Stomach (tissue), 9 donors: ENCODE results near the gene SEZ6L. TPM values are rescaled to one million over a fixed set of nuclear protein-coding genes. Genes with fewer than 3 reads are reported as not detected.

Source experiments
- DNase-seq, 2 donors: peaks; one replicate each; pipeline versions ENCODE4 v3.0.0 to v3.0.0-alpha.2; 2013 to 2019
- H3K27ac ChIP-seq, 5 donors: fragments of 200-600 bp in 4 of 5; sonication (generic) in 4 of 5; one replicate each; pipeline ENCODE4 v1.5.1; 2013 to 2019; ENCODE audit warnings: mild to moderate bottlenecking in 1 of 5, moderate library complexity in 1 of 5
- H3K27me3 ChIP-seq, 3 donors: fragments of 200-600 bp; sonication (generic); one replicate each; pipeline ENCODE4 v1.5.1; 2017 to 2019; ENCODE audit warnings: mixed run types in 1 of 3
- H3K36me3 ChIP-seq, 4 donors: fragments of 200-600 bp; sonication (generic); 1 replicate in 3 of 4; 2 replicates in 1 of 4; pipeline ENCODE4 v1.5.1; 2016 to 2019
- H3K4me1 ChIP-seq, 4 donors: fragments of 200-600 bp; sonication (generic); one replicate each; pipeline ENCODE4 v1.5.1; 2016 to 2019
- H3K4me3 ChIP-seq, 4 donors: fragments of 200-600 bp; sonication (generic) in 3 of 4; one replicate each; pipeline ENCODE4 v1.5.1; 2016 to 2019; ENCODE audit warnings: mild to moderate bottlenecking in 1 of 4
- H3K9me3 ChIP-seq, 4 donors: fragments of 200-600 bp; sonication (generic); one replicate each; pipeline ENCODE4 v1.5.1; 2016 to 2019
- EP300 ChIP-seq: sonication (generic); formaldehyde crosslinking; IDR thresholded peaks from one replicate; pipeline ENCODE4 v1.6.1; 2017; ENCODE audit warnings: antibody characterized with exemption
- POLR2A ChIP-seq, 4 donors: fragments of 450-650 bp; IDR thresholded peaks; one replicate each; pipeline ENCODE4 v1.6.1; 2016; ENCODE audit warnings: antibody characterized with exemption in 4 of 4, control low read depth in 2 of 4, mild to moderate bottlenecking in 1 of 4, moderate library complexity in 1 of 4
- POLR2AphosphoS5 ChIP-seq, 3 donors: sonication (generic); formaldehyde crosslinking; IDR thresholded peaks; one replicate each; pipeline ENCODE4 v1.6.1; 2016; ENCODE audit warnings: antibody characterized with exemption in 3 of 3
- WGBS, 5 donors: extraction: QIAGEN DNeasy Blood & Tissue Kit in 3 of 5; methylation state at CpG; one replicate each; pipeline versions ENCODE4 v1.1.5 to v1.1.7; 2013 to 2018; 5-methylcytosine and 5-hydroxymethylcytosine counted together
- intact Hi-C: fragments of 100-400 bp; cut with DNase I; formaldehyde crosslinking; loops from one replicate; pipeline ENCODE4 v1.15.1; 2023; ENCODE audit warnings: low total_unique reads
- polyA plus RNA-seq, 3 donors: library from polyadenylated mRNA; stranded (reverse); fragments of 200-250 nt; gene quantifications; one replicate each; pipeline ENCODE4 v1.2.3, GENCODE V29; 2013
- total RNA-seq, 5 donors: library from RNA; depleted of rRNA; stranded (reverse); fragments of >200 nt; gene quantifications; one replicate each; pipeline versions ENCODE4 v1.1.0 to v1.2.3, GENCODE V29; 2014 to 2016
- TF ChIP-seq, protein P1 (sequence below), 7 experiments: fragments of 450-650 bp in 4 of 7; fragments of 200-600 bp in 3 of 7; sonication (generic) in 3 of 7; IDR thresholded peaks; one replicate each; pipeline ENCODE4 v1.5.1; 2016 to 2019; ENCODE audit warnings: antibody characterized with exemption in 7 of 7, control low read depth in 2 of 7, mild to moderate bottlenecking in 1 of 7
- donor health status: healthy with polysubstance abuse.
- donor health status: Bipolar disorder and iron deficiency.
- donor health status: healthy.

The SEZ6L gene
- total and polyA plus RNA-seq, 8 donors = 0.03 to 1.1 (median 0.06) TPM; not detected in 5

DNA sequence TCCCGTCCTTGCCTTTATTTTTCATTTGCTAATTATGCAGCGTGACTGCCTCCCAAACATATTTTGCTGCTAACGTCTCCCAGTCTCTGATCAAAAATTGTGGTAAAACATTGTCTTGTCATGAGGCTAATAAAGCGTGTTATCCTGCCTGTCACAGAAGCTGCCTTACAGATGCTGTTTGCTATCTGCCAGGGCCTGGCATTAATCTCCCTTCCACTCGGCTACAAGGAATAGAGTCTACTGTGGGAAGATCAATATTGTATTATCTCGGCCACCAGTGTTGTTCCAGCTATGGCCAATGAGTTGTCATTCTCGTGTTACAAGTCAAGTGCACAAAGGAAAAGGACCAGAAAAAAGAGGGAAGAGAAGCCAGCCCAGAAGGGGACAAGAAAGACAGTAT is 100.3 kb downstream of the SEZ6L start:
- WGBS, 5 donors = 40 to 60% (median 47%) methylated on average over 7 of the region's 7 CpGs
- TF ChIP-seq, protein P1, sequence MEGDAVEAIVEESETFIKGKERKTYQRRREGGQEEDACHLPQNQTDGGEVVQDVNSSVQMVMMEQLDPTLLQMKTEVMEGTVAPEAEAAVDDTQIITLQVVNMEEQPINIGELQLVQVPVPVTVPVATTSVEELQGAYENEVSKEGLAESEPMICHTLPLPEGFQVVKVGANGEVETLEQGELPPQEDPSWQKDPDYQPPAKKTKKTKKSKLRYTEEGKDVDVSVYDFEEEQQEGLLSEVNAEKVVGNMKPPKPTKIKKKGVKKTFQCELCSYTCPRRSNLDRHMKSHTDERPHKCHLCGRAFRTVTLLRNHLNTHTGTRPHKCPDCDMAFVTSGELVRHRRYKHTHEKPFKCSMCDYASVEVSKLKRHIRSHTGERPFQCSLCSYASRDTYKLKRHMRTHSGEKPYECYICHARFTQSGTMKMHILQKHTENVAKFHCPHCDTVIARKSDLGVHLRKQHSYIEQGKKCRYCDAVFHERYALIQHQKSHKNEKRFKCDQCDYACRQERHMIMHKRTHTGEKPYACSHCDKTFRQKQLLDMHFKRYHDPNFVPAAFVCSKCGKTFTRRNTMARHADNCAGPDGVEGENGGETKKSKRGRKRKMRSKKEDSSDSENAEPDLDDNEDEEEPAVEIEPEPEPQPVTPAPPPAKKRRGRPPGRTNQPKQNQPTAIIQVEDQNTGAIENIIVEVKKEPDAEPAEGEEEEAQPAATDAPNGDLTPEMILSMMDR (IDR thresholded peaks at IDR 0.05) = no peak
- no peak for TF ChIP-seq POLR2A (IDR thresholded peaks at IDR 0.05)
- no peak for TF ChIP-seq POLR2AphosphoS5 (IDR thresholded peaks at IDR 0.05)
- no peak for TF ChIP-seq EP300

DNA sequence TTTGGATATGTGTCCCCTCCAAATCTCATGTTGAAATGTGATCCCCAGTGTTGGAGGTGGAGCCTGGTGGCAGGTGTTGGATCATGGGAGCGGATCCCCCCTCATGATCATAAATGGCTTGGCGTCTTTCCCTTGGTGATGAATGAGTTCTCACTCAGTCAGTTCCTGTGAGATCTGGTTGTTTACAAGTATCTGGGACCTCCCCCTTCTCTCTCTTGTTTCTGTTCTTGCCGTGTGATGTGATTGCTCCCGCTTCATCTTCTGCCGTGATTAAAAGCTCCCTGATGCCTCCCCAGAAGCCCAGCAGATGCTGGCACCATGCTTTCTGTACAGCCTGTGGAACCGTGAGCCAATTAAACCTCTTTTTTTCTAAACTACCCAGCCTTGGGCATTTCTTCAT is 102.2 kb downstream of the SEZ6L start:
- Histone ChIP-seq H3K4me1 (no peaks in the 10 kb centered on the region), H3K4me3 (no peak overlapping the region), H3K36me3 (no peaks in the 10 kb centered on the region), H3K27ac (no peak overlapping the region), H3K27me3 (peaks cover 0 to 49% (median 6%) of the 10 kb centered on the region in 3 donors), H3K9me3 (no peaks in the 10 kb centered on the region)
- TF ChIP-seq POLR2A (IDR thresholded peaks at IDR 0.05) (no peak), EP300 (no peak), POLR2AphosphoS5 (IDR thresholded peaks at IDR 0.05) (no peak)
- TF ChIP-seq, protein P1 (IDR thresholded peaks at IDR 0.05) = no peak
- 43 to 59% (median 52%) methylated on average over 6 of the region's 6 CpGs for WGBS, 5 donors
- intact Hi-C loops = no loop called here
- no peak for DNase-seq

More for the DNA sequence above, 100.3 kb downstream of the SEZ6L start:
- H3K27ac ChIP-seq = no peak overlapping the region
- no peak overlapping the region for H3K4me3 ChIP-seq
- no peaks in the 10 kb centered on the region for H3K4me1 ChIP-seq
- intact Hi-C loops = loop anchor here (10.0 kb wide), 1 partner anchor 65 kb away; no protein-coding TSS in a partner anchor
- H3K27me3 ChIP-seq = peaks cover 3 to 62% (median 6%) of the 10 kb centered on the region in 3 donors
- DNase-seq = no peak
- no peaks in the 10 kb centered on the region for H3K36me3 ChIP-seq
- no peaks in the 10 kb centered on the region for H3K9me3 ChIP-seq

DNA sequence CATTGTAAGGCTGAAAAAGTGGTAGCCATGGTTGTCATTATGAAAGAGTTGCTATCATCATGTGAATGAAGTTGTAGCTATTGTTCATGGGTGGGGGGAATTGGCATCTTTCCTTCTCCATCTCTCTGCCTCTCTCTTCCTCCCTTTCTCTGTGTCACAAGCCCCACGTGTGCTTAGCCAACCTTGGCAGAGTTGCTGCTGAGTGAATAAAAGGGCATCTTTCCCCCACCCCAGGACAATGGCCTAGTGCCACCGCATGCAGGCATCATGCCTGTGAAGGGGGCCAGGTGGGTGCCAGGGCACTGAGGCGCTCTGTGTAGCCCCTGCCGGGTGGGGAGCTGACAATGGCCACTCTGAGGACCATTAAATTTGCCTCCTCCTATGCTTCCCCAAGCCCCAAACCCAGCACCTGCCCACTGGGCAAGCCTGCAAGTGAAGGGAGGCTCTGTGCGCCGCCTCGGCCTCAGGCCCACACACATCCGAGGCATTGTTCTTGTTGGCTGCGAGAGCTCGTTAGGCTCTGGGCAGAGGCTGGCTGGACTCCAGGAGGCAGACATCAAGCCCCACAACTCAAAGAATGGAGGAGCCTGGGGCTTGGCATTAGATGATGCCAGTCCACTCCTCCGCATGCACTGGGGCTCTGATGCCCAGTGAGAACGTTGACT is 103.9 kb downstream of the SEZ6L start:
- H3K27me3 ChIP-seq = peaks cover 0 to 56% (median 6%) of the 10 kb centered on the region in 3 donors
- H3K4me1 ChIP-seq = no peaks in the 10 kb centered on the region
- TF ChIP-seq EP300 = no peak
- no peak for TF ChIP-seq POLR2A (IDR thresholded peaks at IDR 0.05)
- TF ChIP-seq POLR2AphosphoS5 (IDR thresholded peaks at IDR 0.05) = no peak
- TF ChIP-seq, protein P1 (IDR thresholded peaks at IDR 0.05) = no peak
- intact Hi-C loops = no loop called here
- H3K27ac ChIP-seq = no peak overlapping the region
- no peak overlapping the region for H3K4me3 ChIP-seq
- H3K9me3 ChIP-seq = no peaks in the 10 kb centered on the region
- DNase-seq = peak in 1 of 2 donors; percentile 34
- H3K36me3 ChIP-seq = no peaks in the 10 kb centered on the region
- 67 to 84% (median 80%) methylated on average over 8 to 12 of the region's 12 CpGs for WGBS, 5 donors

DNA sequence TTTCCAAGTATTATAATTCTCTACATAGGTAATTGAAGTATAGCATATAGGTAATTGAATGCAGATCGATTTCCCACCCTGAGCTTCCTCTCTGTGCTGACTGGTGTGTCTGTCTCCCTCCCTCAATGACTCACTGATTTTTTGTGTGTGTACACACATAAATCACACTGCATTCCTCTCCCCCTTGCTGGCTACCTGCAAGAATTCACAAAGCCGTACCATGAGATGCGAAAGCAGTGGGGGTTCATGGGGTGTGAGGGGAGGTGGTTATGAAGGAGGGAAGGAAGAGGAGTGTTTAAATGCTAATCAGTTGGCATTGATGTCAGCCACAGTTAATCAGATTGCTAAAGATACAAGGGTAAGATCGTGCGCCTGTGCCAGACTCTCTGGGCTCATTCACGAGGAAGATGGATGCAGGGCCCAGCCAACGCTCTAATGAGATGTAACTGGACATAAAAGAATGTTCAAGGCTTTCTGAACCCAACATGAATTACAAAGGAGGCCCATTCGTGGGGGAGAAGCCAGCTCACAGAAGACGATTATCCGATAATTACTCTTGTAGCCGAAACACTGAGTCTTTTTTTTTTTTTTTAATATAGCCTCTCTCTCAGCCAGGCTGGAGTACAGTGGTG is 107.4 kb downstream of the SEZ6L start:
- TF ChIP-seq, protein P1 (IDR thresholded peaks at IDR 0.05) = no peak
- no peak for TF ChIP-seq POLR2A (IDR thresholded peaks at IDR 0.05)
- TF ChIP-seq EP300 = no peak
- TF ChIP-seq POLR2AphosphoS5 (IDR thresholded peaks at IDR 0.05) = no peak
- no peaks in the 10 kb centered on the region for H3K9me3 ChIP-seq
- no peak overlapping the region for H3K4me3 ChIP-seq
- DNase-seq = peak in 1 of 2 donors; percentile 21
- H3K27me3 ChIP-seq = peaks cover 0 to 58% (median 6%) of the 10 kb centered on the region in 3 donors
- H3K36me3 ChIP-seq = no peaks in the 10 kb centered on the region
- intact Hi-C loops = no loop called here
- H3K27ac ChIP-seq = no peak overlapping the region
- 51 to 59% (median 55%) methylated on average over 11 of the region's 11 CpGs for WGBS, 5 donors
- H3K4me1 ChIP-seq = no peaks in the 10 kb centered on the region
